AG09319 (cell line): ENCODE results near the gene SPIRE1.
"Not testable (repeated sequence)": the region's sequence is repeated elsewhere in the genome, so short reads cannot be mapped to it uniquely, and the experiment has no call there.

Source experiments
- DNase-seq: peaks from one replicate; pipeline ENCODE4 v3.0.0-alpha.2; 2010; ENCODE audit warnings: low read depth; ENCODE audit errors: extremely low read depth
- TF ChIP-seq, protein P1 (sequence below): IDR thresholded peaks from 2 replicates; pipeline ENCODE4 v1.5.1; 2011; ENCODE audit warnings: low read depth, mild to moderate bottlenecking, inconsistent platforms, low read length, moderate library complexity

SPIRE1 gene

DNA sequence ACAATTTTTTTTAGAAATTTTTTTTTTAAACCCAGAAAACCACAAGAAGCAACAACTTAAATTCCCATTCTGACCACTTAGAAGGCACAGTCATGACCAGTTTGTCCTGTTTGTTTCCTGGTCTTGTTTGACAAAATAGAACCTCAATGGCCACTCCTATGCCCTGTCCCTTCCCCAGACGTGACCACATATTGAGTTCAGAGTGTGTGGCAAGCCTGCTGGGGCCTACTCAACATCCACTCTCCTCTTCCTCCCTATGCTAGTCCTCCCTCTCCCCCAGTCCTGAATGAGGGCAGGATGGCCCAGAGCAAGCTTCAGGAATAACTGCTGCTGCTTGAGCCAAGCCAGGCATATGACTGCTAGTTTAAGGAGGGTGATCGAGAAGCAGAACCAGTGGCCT is 160.6 kb downstream of the SPIRE1 start:
- no peak for DNase-seq
- TF ChIP-seq, protein P1, sequence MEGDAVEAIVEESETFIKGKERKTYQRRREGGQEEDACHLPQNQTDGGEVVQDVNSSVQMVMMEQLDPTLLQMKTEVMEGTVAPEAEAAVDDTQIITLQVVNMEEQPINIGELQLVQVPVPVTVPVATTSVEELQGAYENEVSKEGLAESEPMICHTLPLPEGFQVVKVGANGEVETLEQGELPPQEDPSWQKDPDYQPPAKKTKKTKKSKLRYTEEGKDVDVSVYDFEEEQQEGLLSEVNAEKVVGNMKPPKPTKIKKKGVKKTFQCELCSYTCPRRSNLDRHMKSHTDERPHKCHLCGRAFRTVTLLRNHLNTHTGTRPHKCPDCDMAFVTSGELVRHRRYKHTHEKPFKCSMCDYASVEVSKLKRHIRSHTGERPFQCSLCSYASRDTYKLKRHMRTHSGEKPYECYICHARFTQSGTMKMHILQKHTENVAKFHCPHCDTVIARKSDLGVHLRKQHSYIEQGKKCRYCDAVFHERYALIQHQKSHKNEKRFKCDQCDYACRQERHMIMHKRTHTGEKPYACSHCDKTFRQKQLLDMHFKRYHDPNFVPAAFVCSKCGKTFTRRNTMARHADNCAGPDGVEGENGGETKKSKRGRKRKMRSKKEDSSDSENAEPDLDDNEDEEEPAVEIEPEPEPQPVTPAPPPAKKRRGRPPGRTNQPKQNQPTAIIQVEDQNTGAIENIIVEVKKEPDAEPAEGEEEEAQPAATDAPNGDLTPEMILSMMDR = no peak

DNA sequence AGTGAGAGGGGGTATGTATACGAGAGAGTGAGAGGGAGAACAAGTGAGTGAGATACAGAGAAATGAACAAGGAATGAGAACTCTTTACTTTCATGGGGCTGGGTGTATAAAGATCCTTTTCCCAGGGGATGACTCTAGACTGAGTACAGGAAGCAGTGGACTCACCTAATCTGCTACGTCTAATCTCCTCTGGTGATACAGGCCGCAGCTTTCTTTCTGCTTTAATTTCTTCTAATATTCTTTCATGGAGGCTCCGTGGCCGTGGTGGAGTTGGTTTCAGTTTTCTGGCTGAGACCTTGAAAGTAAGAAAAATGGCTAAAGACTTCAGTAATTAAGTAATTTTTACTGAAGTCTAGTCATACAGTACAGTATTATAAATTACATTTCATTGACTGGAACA is 165.0 kb downstream of the SPIRE1 start:
- TF ChIP-seq, protein P1 = no peak
- no peak for DNase-seq

DNA sequence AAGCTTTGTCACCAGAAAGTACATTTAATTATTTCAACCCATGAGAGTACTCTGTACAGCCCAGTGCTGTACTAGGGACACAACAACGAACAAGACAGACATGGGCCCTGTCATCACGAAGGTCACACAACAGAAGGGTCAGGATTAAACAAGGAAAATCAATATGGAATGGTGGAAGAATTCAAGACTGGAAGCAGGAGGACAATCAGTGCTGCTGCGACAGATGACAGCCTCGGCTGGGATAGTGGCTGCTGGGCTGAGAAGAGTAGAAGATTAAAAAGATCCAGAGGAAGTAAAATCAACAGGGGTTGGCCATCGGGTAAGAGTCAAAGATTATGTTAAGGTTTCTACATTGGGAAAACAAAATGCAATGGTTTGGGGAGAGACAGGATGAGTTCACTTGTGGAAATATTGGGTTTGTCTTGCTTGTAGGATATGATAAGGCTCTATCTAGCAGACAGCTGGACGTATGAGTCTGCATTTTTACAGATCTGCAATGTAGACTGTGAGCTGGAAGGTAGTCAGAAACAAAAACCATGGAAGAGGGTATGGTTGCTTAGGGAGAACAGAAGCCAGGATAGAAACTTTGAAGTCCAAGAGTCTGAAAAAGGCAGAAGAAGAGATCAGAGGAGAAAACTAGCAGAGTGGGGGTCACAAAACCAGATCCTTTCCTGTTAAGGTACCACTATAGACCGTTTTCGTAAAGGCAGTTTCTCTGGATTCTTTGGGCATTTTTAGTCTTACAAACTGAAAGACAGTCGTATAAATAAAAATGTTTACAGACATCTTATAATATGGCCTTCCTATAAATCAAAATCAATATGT is 166.1 kb downstream of the SPIRE1 start:
- TF ChIP-seq, protein P1 = no peak
- DNase-seq = no peak

DNA sequence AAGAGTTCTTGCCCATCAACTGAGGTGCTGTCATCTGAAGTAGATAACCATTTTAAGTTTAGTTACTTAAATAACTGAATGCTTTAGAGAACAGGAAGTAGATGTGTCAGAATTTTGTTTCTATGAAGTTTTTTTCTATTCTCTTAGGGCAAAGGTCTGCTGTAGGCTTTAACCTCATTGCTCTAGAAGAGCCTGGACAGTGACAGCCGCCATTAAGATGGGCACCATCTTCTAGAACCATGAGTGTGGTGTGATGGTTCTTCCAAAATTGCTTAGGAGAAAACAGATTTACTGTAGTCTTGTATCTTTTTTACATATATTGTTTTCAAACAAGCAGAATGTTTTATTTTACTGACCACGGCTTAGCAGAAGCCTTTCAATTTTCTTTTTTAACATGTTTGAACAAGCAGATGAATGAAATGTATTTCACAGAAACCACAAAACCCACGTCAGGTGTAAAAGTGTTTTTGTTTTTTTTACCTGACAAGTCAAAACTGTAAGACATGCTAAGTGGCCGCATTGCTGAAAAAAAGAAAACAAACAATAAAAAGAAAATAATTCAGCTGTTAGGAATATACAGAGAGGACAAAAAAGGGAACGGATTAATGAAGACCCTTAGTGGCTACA is 172.3 kb downstream of the SPIRE1 start:
- no peak for DNase-seq
- TF ChIP-seq, protein P1 = no peak

DNA sequence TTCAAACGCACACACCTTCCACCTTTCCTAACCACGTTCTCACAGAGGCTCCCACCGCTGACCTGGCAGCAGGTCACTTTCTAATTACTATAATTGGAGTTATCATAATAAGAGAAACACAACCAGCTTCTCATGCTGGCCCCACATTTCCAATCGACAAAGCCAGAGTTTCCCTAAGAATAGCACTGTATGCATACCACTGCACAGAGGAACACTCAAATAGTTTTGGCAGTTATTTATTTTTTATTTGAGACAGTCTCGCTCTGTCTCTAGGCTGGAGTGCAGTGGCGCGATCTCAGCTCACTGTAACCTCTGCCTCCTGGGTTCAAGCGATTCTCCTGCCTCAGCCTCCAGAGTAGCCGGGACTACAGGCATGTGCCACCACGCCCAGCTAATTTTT is 176.0 kb downstream of the SPIRE1 start:
- not testable (repeated sequence) for DNase-seq

DNA sequence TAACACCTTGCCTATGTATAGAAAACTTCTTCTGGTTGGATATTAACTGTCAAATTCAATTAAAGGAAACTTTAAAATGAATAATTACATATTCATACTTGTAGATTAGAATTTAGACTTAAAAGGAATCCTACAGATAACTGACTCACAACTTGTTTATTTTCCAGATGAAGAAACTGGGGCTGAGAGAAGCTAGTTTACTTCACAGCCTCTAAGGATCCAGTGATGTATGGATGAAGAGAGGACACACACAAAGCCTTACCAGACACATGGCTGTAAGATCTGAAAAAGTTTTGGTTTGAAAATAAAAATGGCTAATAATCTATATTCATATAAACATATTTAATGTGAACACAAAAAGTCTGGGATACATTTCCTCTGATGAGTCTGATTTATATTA is 177.9 kb downstream of the SPIRE1 start:
- no peak for DNase-seq
- TF ChIP-seq, protein P1 = no peak

DNA sequence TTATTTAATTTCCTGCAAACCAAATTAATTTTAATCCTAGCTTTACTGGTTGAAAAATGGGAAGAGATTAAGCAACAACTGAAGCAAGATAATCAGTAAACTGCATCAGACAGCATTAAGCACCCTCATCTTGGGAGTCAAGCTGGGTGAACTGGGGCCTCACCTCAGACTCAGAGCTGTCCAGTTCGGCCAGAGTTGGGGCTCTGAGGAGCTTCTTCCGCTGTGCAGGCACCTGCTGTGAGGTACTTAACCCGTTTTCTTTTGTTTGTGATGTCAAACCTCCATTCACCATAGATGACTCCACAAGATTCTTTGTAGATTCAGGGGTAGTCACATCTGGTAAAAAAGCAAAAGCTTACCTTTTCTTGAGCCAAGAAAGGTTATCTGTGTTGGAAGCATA is 178.4 kb downstream of the SPIRE1 start:
- no peak for DNase-seq
- TF ChIP-seq, protein P1 = no peak
